ENCODE data around the gene VWA5B2. TPM values are rescaled to one million over a fixed set of nuclear protein-coding genes. Genes with fewer than 3 reads are reported as not detected.
A peak's percentile ranks its signal among the peaks of the same experiment; 100 is the strongest.

Gene VWA5B2
- total and polyA plus RNA-seq, 9 of the 15 experiments (the other 6 are each of a cell fraction or from before 2014, with no cell fraction given): 0.04 TPM; not detected in 8

GRCh38 chr3:184249412-184250166, 20.2 kb downstream of the VWA5B2 start, which contains the start of gene EEF1AKMT4 (continued):
- TF ChIP-seq MEF2D (tag; conservative IDR thresholded peaks at IDR 0.05; ENCODE audit: low read depth) (no peak), ZNF584 (CRISPR knock-in tag; IDR thresholded peaks at IDR 0.05; ENCODE audit: low read depth) (no peak), ZNF766 (CRISPR knock-in tag; conservative IDR thresholded peaks at IDR 0.05) (no peak; the same call in 1 of the 2 replicates), XRCC3 (IDR thresholded peaks at IDR 0.05) (no peak), ZNF707 (CRISPR knock-in tag; conservative IDR thresholded peaks at IDR 0.05) (no peak), ETV5 (CRISPR knock-in tag; IDR thresholded peaks at IDR 0.05; ENCODE audit: low read depth) (0 out of 2 replicates have a peak, but pooled peaks have one; percentile 8), HINFP (tag; conservative IDR thresholded peaks at IDR 0.05; ENCODE audit: low read depth) (no peak), RHOXF2B (CRISPR knock-in tag; conservative IDR thresholded peaks at IDR 0.05) (no peak), THAP7 (CRISPR knock-in tag; IDR thresholded peaks at IDR 0.05) (no peak), SNAPC5 (CRISPR knock-in tag; IDR thresholded peaks at IDR 0.05) (no peak), CHD7 (IDR thresholded peaks at IDR 0.05; ENCODE audit: low read depth, low read length) (no peak), ZNF76 (CRISPR knock-in tag; IDR thresholded peaks at IDR 0.05; ENCODE audit: borderline replicate concordance) (no peak), EZH2 (IDR thresholded peaks at IDR 0.05; ENCODE audit: borderline replicate concordance, low read depth, low read length) (no peak), FOXK1 (CRISPR knock-in tag; IDR thresholded peaks at IDR 0.05; ENCODE audit: borderline replicate concordance) (no peak)

Measured in K562 (cell line).